ENCODE measurements around the gene MYT1. TPM values are rescaled to one million over a fixed set of nuclear protein-coding genes. Genes with fewer than 3 reads are reported as not detected.

MYT1 gene
- total and polyA plus RNA-seq, 2 of the 8 experiments (the other 6 are each of a cell fraction or from before 2014, with no cell fraction given): 0.63 to 2.0 TPM

GRCh38 chr20:64131406-64131805 lies 32.8 kb upstream of the MYT1 start:
- ChIA-PET POLR2A (ENCODE audit: partially characterized antibody) (no interaction called here), CTCF (ENCODE audit: partially characterized antibody) (interaction anchor here (0.7 to 1.0 kb wide), 2 partner anchors 11 to 74 kb away, joined by 4 read pairs; no protein-coding TSS in a partner anchor)
- Histone ChIP-seq H2BK20ac (ENCODE audit: low read length) (no peak overlapping the region), H3K79me1 (ENCODE audit: low read depth, low read length) (no peaks in the 10 kb centered on the region), H3K9me3 (ENCODE audit: insufficient read depth in 2 of 2, low read depth in 1 of 2, low read length in 1 of 2) (no peaks in the 10 kb centered on the region), H3K4me3 (ENCODE audit: extremely low read depth in 1 of 4, insufficient read depth in 2 of 4, low read depth in 3 of 4, low read length in 4 of 4) (no peak overlapping the region), H3K56ac (replicated peaks; ENCODE audit: insufficient read length, low read depth, low read length) (no peak overlapping the region), H3K23me2 (ENCODE audit: low read depth, low read length) (no peaks in the 10 kb centered on the region), H3K27ac (ENCODE audit: low read depth, low read length) (no peak overlapping the region), H3K14ac (ENCODE audit: insufficient read length) (no peak overlapping the region), H2BK15ac (ENCODE audit: low read length) (no peak overlapping the region), H3K4me1 (replicated peaks in 1 of 4; ENCODE audit: control insufficient read depth in 3 of 4, insufficient read depth in 4 of 4, low read length in 3 of 4) (no peaks in the 10 kb centered on the region; a peak in 1 of 7 replicates), H4K8ac (ENCODE audit: extremely low read depth, insufficient read depth, low read length) (no peak overlapping the region), H3K79me2 (ENCODE audit: control insufficient read depth in 1 of 2, insufficient read depth in 2 of 2, low read length in 2 of 2) (no peaks in the 10 kb centered on the region), H3K4ac (replicated peaks; ENCODE audit: insufficient read length, low read depth, low read length) (no peak overlapping the region), H2AK5ac (ENCODE audit: low read depth, low read length) (no peak overlapping the region), H4K91ac (replicated peaks; ENCODE audit: insufficient read length, low read length) (no peak overlapping the region), H3K4me2 (ENCODE audit: insufficient read depth in 1 of 2, low read depth in 2 of 2, low read length in 2 of 2) (no peak overlapping the region), H4K5ac (ENCODE audit: insufficient read length, low read depth, low read length) (no peak overlapping the region), H3K18ac (ENCODE audit: extremely low read depth, low read length) (no peak overlapping the region), H2BK120ac (replicated peaks; ENCODE audit: low read depth, low read length) (no peak overlapping the region), H3K23ac (ENCODE audit: insufficient read length) (no peak overlapping the region), H2AFZ (ENCODE audit: low read length) (no peak overlapping the region), H3K9ac (replicated peaks in 1 of 4; ENCODE audit: extremely low read depth in 1 of 4, low read depth in 3 of 4, low read length in 3 of 4) (no peak overlapping the region), H2BK5ac (ENCODE audit: low read depth, low read length) (no peak overlapping the region), H3K36me3 (ENCODE audit: control insufficient read depth in 2 of 4, insufficient read depth in 4 of 4, low read length in 3 of 4) (no peaks in the 10 kb centered on the region), H3K27me3 (replicated peaks in 1 of 4; ENCODE audit: control insufficient read depth in 3 of 4, extremely low read depth in 1 of 4, insufficient read depth in 3 of 4, low read length in 3 of 4) (no peaks in the 10 kb centered on the region), H2BK12ac (ENCODE audit: low read depth, low read length) (no peak overlapping the region), H4K20me1 (replicated peaks in 1 of 2; ENCODE audit: control insufficient read depth in 1 of 2, insufficient read depth in 2 of 2, low read length in 2 of 2) (no peaks in the 10 kb centered on the region)
- FAIRE-seq: no peak
- WGBS, 2 experiments (ENCODE audit: extremely low coverage in 1 of 2, insufficient coverage in 1 of 2, insufficient read length in 1 of 2, insufficient replicate concordance in 2 of 2, low coverage in 1 of 2, low lambda C conversion rate in 2 of 2, missing lambda C conversion rate in 1 of 2): 83% methylated on average over 4 of the region's 4 CpGs; no CpG with 5 or more reads in 1 of the 2 experiments
- peak in 1 of 2 experiments; percentile 38 for DNase-seq (ENCODE audit: low read depth in 1 of 2, low spot score in 2 of 2)
- TF ChIP-seq EGR1 (IDR thresholded peaks at IDR 0.05; ENCODE audit: borderline replicate concordance, low read depth, low read length) (no peak), ATF3 (IDR thresholded peaks at IDR 0.05; ENCODE audit: insufficient read depth, low read depth, low read length) (no peak), MAX (IDR thresholded peaks at IDR 0.05) (0 out of 2 replicates have a peak, but pooled peaks have one; percentile 25), RAD21 (IDR thresholded peaks at IDR 0.05 in 1 of 2, conservative IDR thresholded peaks at IDR 0.05 in 1 of 2; ENCODE audit: low read depth in 2 of 2, low read length in 2 of 2) (peak; percentile 18 to 37; a peak in 2 of 4 replicates), CTCF (IDR thresholded peaks at IDR 0.05; ENCODE audit: control extremely low read depth in 1 of 3, insufficient read depth in 1 of 3, low read depth in 1 of 3, low read length in 3 of 3) (peak; percentile 37 to 56 (median 51); a peak in 3 of 4 replicates)

Data from H1 (cell line).